GM23338 (cell line): ENCODE measurements around the gene TPGS2.

ENCODE experiments used
- CREB1 ChIP-seq: fragments of 250-450 bp; sonication (Bioruptor Pico); IDR thresholded peaks from 2 replicates; pipeline ENCODE4 v1.5.0; 2020; ENCODE audit warnings: low read depth, mild to moderate bottlenecking, moderate library complexity
- CTCF ChIP-seq, 2 experiments: fragments of 200-600 bp in 1 of 2; sonication (generic) in 1 of 2; conservative IDR thresholded peaks; 2 replicates each; pipeline versions ENCODE4 v1.5.1 to v1.6.1; 2016 to 2017; ENCODE audit warnings: antibody characterized with exemption in 2 of 2, low read depth in 2 of 2, mild to moderate bottlenecking in 2 of 2, moderate library complexity in 1 of 2
- EZH2 ChIP-seq: fragments of 200-600 bp; sonication (generic); IDR thresholded peaks from one replicate; pipeline ENCODE4 v1.8.0; 2017; ENCODE audit warnings: antibody characterized with exemption, mild to moderate bottlenecking, low read depth; ENCODE audit not compliant: unreplicated experiment
- EZH2phosphoT487 ChIP-seq: fragments of 200-600 bp; sonication (generic); IDR thresholded peaks from one replicate; pipeline ENCODE4 v1.8.1; 2018; ENCODE audit warnings: antibody characterized with exemption; ENCODE audit not compliant: unreplicated experiment
- POLR2AphosphoS5 ChIP-seq: IDR thresholded peaks from 2 replicates; pipeline ENCODE4 v1.6.1; 2016; ENCODE audit warnings: antibody characterized with exemption, low read depth
- REST ChIP-seq: IDR thresholded peaks from one replicate; pipeline ENCODE4 v1.6.1; 2018; ENCODE audit warnings: antibody characterized with exemption; ENCODE audit not compliant: unreplicated experiment
- ZNF114 ChIP-seq: fragments of 250-450 bp; sonication (Bioruptor Pico); IDR thresholded peaks from 2 replicates; pipeline ENCODE4 v1.5.0; 2020; ENCODE audit warnings: mild to moderate bottlenecking, moderate library complexity
- TF ChIP-seq, protein P1 (sequence below): IDR thresholded peaks from 2 replicates; pipeline ENCODE4 v1.6.1; 2016; ENCODE audit warnings: antibody characterized with exemption

- TF ChIP-seq CTCF (conservative IDR thresholded peaks at IDR 0.05; ENCODE audit: low read depth in 2 of 2): no peak
- no peak for TF ChIP-seq EZH2
- no peak for TF ChIP-seq POLR2AphosphoS5
- TF ChIP-seq REST: no peak
- TF ChIP-seq, protein P1, sequence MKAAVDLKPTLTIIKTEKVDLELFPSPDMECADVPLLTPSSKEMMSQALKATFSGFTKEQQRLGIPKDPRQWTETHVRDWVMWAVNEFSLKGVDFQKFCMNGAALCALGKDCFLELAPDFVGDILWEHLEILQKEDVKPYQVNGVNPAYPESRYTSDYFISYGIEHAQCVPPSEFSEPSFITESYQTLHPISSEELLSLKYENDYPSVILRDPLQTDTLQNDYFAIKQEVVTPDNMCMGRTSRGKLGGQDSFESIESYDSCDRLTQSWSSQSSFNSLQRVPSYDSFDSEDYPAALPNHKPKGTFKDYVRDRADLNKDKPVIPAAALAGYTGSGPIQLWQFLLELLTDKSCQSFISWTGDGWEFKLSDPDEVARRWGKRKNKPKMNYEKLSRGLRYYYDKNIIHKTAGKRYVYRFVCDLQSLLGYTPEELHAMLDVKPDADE: no peak
- no peak for TF ChIP-seq EZH2phosphoT487
- no peak for TF ChIP-seq CREB1
- TF ChIP-seq ZNF114 (CRISPR knock-in tag): no peak
Measured at GRCh38 chr18:36826556-36826955, 2.2 kb downstream of the TPGS2 start.
